IMR-90 (cell line): ENCODE results near the gene MYH10. TPM values are rescaled to one million over a fixed set of nuclear protein-coding genes. Genes with fewer than 3 reads are reported as not detected.

Experiments
- ATAC-seq: fragments of 200-7000 bp; cut with Tn5 transposase; 2 replicates; pipeline ENCODE4 v1.9.1; 2020; ENCODE audit warnings: low read depth, mild to moderate bottlenecking, moderate library complexity
- BruUV-seq: library from RNA; stranded (reverse); fragments of 400-500 nt; replicated peaks from 2 replicates; lab custom pipeline; 2021; lab: Mats Ljungman, UMichigan
- CTCF ChIA-PET: fragments of 300-600 bp; formaldehyde crosslinking; extraction: SDS; loops from one replicate; lab custom pipeline; 2021; ENCODE audit warnings: antibody characterized with exemption; lab: Yijun Ruan, JAX
- POLR2A ChIA-PET: fragments of 300-600 bp; sonication (Branson Sonifier 250); formaldehyde crosslinking; loops from one replicate; lab custom pipeline; 2022; ENCODE audit warnings: antibody characterized with exemption; ENCODE audit not compliant: unreplicated experiment; lab: Charles Lee
- DNase-seq: peaks from one replicate; pipeline ENCODE4 v3.0.0; 2013
- H2AFZ ChIP-seq: replicated peaks from 2 replicates; pipeline ENCODE3; 2013; ENCODE audit warnings: low read length, mild to moderate bottlenecking; ENCODE audit not compliant: poor library complexity
- H2AK5ac ChIP-seq: 2 replicates; pipeline ENCODE4 v1.6.1; 2013; ENCODE audit warnings: low read depth, low read length, inconsistent platforms
- H2AK9ac ChIP-seq: replicated peaks from 2 replicates; pipeline ENCODE3; 2013; ENCODE audit warnings: mild to moderate bottlenecking, low read depth, low read length, moderate library complexity; ENCODE audit not compliant: poor library complexity
- H2BK120ac ChIP-seq: 2 replicates; pipeline ENCODE4 v1.6.1; 2013; ENCODE audit warnings: low read depth, low read length, inconsistent platforms
- H2BK15ac ChIP-seq: 3 replicates; pipeline ENCODE4 v1.6.1; 2013; ENCODE audit warnings: low read depth, low read length, inconsistent platforms
- H2BK20ac ChIP-seq: 2 replicates; pipeline ENCODE4 v1.6.1; 2013; ENCODE audit warnings: low read depth, mild to moderate bottlenecking, inconsistent platforms, low read length, moderate library complexity
- H2BK5ac ChIP-seq: 2 replicates; pipeline ENCODE4 v1.6.1; 2013; ENCODE audit warnings: mild to moderate bottlenecking, low read depth, low read length, inconsistent platforms; ENCODE audit not compliant: poor library complexity, severe bottlenecking
- H3K14ac ChIP-seq: replicated peaks from 2 replicates; pipeline ENCODE4 v1.6.1; 2013; ENCODE audit warnings: low read depth, low read length, inconsistent platforms
- H3K18ac ChIP-seq: 2 replicates; pipeline ENCODE4 v1.6.1; 2013; ENCODE audit warnings: low read depth, low read length, control low read depth
- H3K23ac ChIP-seq: 2 replicates; pipeline ENCODE4 v1.6.1; 2013; ENCODE audit warnings: low read depth, low read length, inconsistent platforms
- H3K27ac ChIP-seq: 2 replicates; pipeline ENCODE4 v1.5.1; 2013; ENCODE audit warnings: mild to moderate bottlenecking, control low read depth, low read length; ENCODE audit not compliant: insufficient read depth
- H3K27me3 ChIP-seq: 2 replicates; pipeline ENCODE4 v1.6.1; 2013; ENCODE audit warnings: low read length; ENCODE audit not compliant: control insufficient read depth, insufficient read depth
- H3K36me3 ChIP-seq: 2 replicates; pipeline ENCODE4 v1.6.1; 2013; ENCODE audit warnings: low read length, mixed read lengths; ENCODE audit not compliant: control insufficient read depth, insufficient read depth
- H3K4ac ChIP-seq: 2 replicates; pipeline ENCODE4 v1.6.1; 2013; ENCODE audit warnings: low read depth, low read length, inconsistent platforms
- H3K4me1 ChIP-seq: 2 replicates; pipeline ENCODE4 v1.6.1; 2013; ENCODE audit warnings: low read length, mixed read lengths; ENCODE audit not compliant: control insufficient read depth, insufficient read depth
- H3K4me2 ChIP-seq: 2 replicates; pipeline ENCODE4 v1.6.1; 2013; ENCODE audit warnings: low read depth, mild to moderate bottlenecking, control low read depth, low read length, moderate library complexity
- H3K4me3 ChIP-seq: 2 replicates; pipeline ENCODE4 v1.5.1; 2013; ENCODE audit warnings: low read depth, mild to moderate bottlenecking, control low read depth, low read length, moderate library complexity; ENCODE audit not compliant: insufficient read depth
- H3K56ac ChIP-seq: 2 replicates; pipeline ENCODE4 v1.6.1; 2013; ENCODE audit warnings: low read length, inconsistent platforms; ENCODE audit not compliant: insufficient read depth; ENCODE audit errors: extremely low read depth
- H3K79me1 ChIP-seq, 2 experiments: 2 replicates each; pipeline ENCODE4 v1.6.1; 2013; ENCODE audit warnings: low read length in 2 of 2, inconsistent platforms in 1 of 2, low read depth in 1 of 2
- H3K9ac ChIP-seq: 2 replicates; pipeline ENCODE4 v1.6.1; 2013; ENCODE audit warnings: low read depth, low read length, control low read depth
- H3K9me1 ChIP-seq: 2 replicates; pipeline ENCODE4 v1.6.1; 2013; ENCODE audit warnings: low read length, inconsistent platforms; ENCODE audit not compliant: insufficient read depth
- H3K9me3 ChIP-seq: 2 replicates; pipeline ENCODE4 v1.6.1; 2013; ENCODE audit warnings: low read length; ENCODE audit not compliant: control insufficient read depth, insufficient read depth
- H4K20me1 ChIP-seq: 2 replicates; pipeline ENCODE4 v1.6.1; 2013; ENCODE audit warnings: low read length, inconsistent platforms; ENCODE audit not compliant: insufficient read depth
- H4K5ac ChIP-seq: 2 replicates; pipeline ENCODE4 v1.6.1; 2013; ENCODE audit warnings: mild to moderate bottlenecking, low read depth, low read length, control low read depth
- H4K8ac ChIP-seq, 2 experiments: 2 replicates each; pipeline ENCODE4 v1.6.1; 2013; ENCODE audit warnings: low read depth in 2 of 2, low read length in 2 of 2, control low read depth in 1 of 2, inconsistent platforms in 1 of 2
- H4K91ac ChIP-seq: 2 replicates; pipeline ENCODE4 v1.6.1; 2013; ENCODE audit warnings: low read depth, low read length, inconsistent platforms; ENCODE audit not compliant: insufficient read depth
- CEBPB ChIP-seq: IDR thresholded peaks from 2 replicates; pipeline ENCODE4 v1.6.1; 2012; ENCODE audit warnings: low read depth, low read length, improper control_type of control experiment
- CHD1 ChIP-seq: IDR thresholded peaks from 2 replicates; pipeline ENCODE4 v1.6.1; 2012; ENCODE audit warnings: low read depth, low read length, improper control_type of control experiment
- MAZ ChIP-seq: IDR thresholded peaks from 2 replicates; pipeline ENCODE4 v1.6.1; 2012; ENCODE audit warnings: low read depth, mild to moderate bottlenecking, low read length, improper control_type of control experiment, moderate library complexity, borderline replicate concordance
- MXI1 ChIP-seq: IDR thresholded peaks from 2 replicates; pipeline ENCODE4 v1.6.1; 2012; ENCODE audit warnings: low read depth, mild to moderate bottlenecking, low read length, moderate library complexity, borderline replicate concordance
- POLR2A ChIP-seq: IDR thresholded peaks from 2 replicates; pipeline ENCODE4 v1.6.1; 2012; ENCODE audit warnings: mild to moderate bottlenecking, low read depth, low read length
- RAD21 ChIP-seq: IDR thresholded peaks from 2 replicates; pipeline ENCODE4 v1.6.1; 2012; ENCODE audit warnings: low read length, improper control_type of control experiment
- RFX5 ChIP-seq: IDR thresholded peaks from 2 replicates; pipeline ENCODE4 v1.8.0; 2012; ENCODE audit warnings: low read depth, mild to moderate bottlenecking, low read length, moderate library complexity
- SMC3 ChIP-seq: fragments of 150-350 bp; IDR thresholded peaks from 2 replicates; pipeline ENCODE4 v1.6.1; 2016; ENCODE audit warnings: low read depth, mild to moderate bottlenecking, antibody characterized with exemption, low read length, moderate library complexity
- WGBS, 2 experiments: methylation state at CpG; one replicate each; pipeline versions ENCODE4 v1.1.5 to v1.1.7; 2013; ENCODE audit warnings: missing lambda C conversion rate in 2 of 2; ENCODE audit not compliant: insufficient read length in 1 of 2; ENCODE audit errors: extremely low coverage in 2 of 2; 5-methylcytosine and 5-hydroxymethylcytosine counted together
- dilution Hi-C: fragments of 300-500 bp; cut with HindIII; formaldehyde crosslinking; loops from one replicate; pipeline ENCODE4 v1.14.3; 2018; ENCODE audit warnings: low sequenced_read_pairs; ENCODE audit not compliant: unreplicated experiment
- in situ Hi-C: fragments of 300-500 bp; cut with MboI; formaldehyde crosslinking; loops from 3 replicates; pipeline ENCODE4 v1.14.3; 2019; ENCODE audit warnings: low sequenced_read_pairs, inconsistent platforms, mixed read lengths
- intact Hi-C: fragments of 100-400 bp; cut with micrococcal nuclease; formaldehyde crosslinking; loops from 2 replicates; pipeline ENCODE4 v1.10.0; 2022
- polyA plus RNA-seq, 3 experiments: library from polyadenylated mRNA; depleted of rRNA; stranded (reverse); fragments of >200 nt; gene quantifications; 2 replicates each; pipeline ENCODE4 v1.2.3, GENCODE V29; 2012; ENCODE audit warnings: low replicate concordance in 1 of 3
- total RNA-seq: library from RNA; depleted of rRNA; stranded (reverse); fragments of >200 nt; gene quantifications from 2 replicates; pipeline ENCODE4 v1.2.3, GENCODE V29; 2012
- TF ChIP-seq, protein P1 (sequence below): conservative IDR thresholded peaks from 2 replicates; pipeline ENCODE4 v1.5.1; 2012; ENCODE audit warnings: mild to moderate bottlenecking, low read depth, low read length, improper control_type of control experiment

The MYH10 gene
- total and polyA plus RNA-seq, 2 of the 4 experiments (the other 2 are of a cell fraction) = 71.2 to 95.2 TPM

DNA sequence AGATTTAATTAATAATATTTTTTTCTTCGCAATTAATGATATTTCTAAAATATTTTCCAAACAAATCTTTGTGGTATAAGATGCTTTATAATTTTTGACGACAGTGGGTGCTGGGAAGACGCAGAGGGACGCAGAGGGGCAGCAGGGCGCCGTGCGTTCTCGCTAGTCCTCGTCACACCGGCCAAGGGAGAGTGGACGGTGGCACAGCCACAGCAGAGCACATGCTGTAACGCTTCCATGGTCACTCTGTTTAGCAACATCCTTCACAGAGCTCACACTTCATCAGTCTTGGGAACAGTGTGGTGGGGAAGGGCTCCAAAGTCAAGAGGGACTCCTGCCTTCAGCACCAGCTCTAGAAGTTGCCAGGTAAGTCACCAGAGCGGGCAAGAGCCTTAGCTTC, 134.4 kb downstream of the MYH10 start:
- H4K8ac ChIP-seq = no peak overlapping the region
- H3K9me3 ChIP-seq = no peaks in the 10 kb centered on the region
- H3K27me3 ChIP-seq = no peaks in the 10 kb centered on the region
- CTCF ChIA-PET = no interaction called here
- BruUV-seq = no TSS peak
- H3K9me1 ChIP-seq = no peaks in the 10 kb centered on the region
- no peak overlapping the region for H3K18ac ChIP-seq
- ATAC-seq (no peak), DNase-seq (no peak)
- no peak overlapping the region for H2AK9ac ChIP-seq
- H3K36me3 ChIP-seq = peaks cover 63% of the 10 kb centered on the region
- H3K79me1 ChIP-seq = no peaks in the 10 kb centered on the region; a peak in 2 of 4 replicates
- no peak overlapping the region for H3K4ac ChIP-seq
- H3K14ac ChIP-seq = no peak overlapping the region
- no peak overlapping the region for H3K23ac ChIP-seq
- no peak overlapping the region for H2BK5ac ChIP-seq
- no peak overlapping the region for H2AFZ ChIP-seq
- intact Hi-C loops (no loop called here), dilution Hi-C loops (no loop called here), in situ Hi-C loops (no loop called here)
- WGBS, 2 experiments = no CpG with 5 or more reads among the region's 13 CpGs
- H4K91ac ChIP-seq = no peak overlapping the region
- no peaks in the 10 kb centered on the region for H4K20me1 ChIP-seq
- no peak overlapping the region for H2BK15ac ChIP-seq
- no peak overlapping the region for H2BK120ac ChIP-seq
- no peak overlapping the region for H2AK5ac ChIP-seq
- no peak overlapping the region for H3K9ac ChIP-seq
- H2BK20ac ChIP-seq = no peak overlapping the region
- no peak overlapping the region for H3K4me3 ChIP-seq
- no peak for TF ChIP-seq RFX5
- no peak for TF ChIP-seq POLR2A
- TF ChIP-seq MXI1 = no peak
- TF ChIP-seq CHD1 = no peak
- TF ChIP-seq, protein P1, sequence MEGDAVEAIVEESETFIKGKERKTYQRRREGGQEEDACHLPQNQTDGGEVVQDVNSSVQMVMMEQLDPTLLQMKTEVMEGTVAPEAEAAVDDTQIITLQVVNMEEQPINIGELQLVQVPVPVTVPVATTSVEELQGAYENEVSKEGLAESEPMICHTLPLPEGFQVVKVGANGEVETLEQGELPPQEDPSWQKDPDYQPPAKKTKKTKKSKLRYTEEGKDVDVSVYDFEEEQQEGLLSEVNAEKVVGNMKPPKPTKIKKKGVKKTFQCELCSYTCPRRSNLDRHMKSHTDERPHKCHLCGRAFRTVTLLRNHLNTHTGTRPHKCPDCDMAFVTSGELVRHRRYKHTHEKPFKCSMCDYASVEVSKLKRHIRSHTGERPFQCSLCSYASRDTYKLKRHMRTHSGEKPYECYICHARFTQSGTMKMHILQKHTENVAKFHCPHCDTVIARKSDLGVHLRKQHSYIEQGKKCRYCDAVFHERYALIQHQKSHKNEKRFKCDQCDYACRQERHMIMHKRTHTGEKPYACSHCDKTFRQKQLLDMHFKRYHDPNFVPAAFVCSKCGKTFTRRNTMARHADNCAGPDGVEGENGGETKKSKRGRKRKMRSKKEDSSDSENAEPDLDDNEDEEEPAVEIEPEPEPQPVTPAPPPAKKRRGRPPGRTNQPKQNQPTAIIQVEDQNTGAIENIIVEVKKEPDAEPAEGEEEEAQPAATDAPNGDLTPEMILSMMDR = no peak
- TF ChIP-seq CEBPB = no peak
- TF ChIP-seq RAD21 = no peak
- TF ChIP-seq SMC3 = no peak
- TF ChIP-seq MAZ = no peak
- H3K4me2 ChIP-seq = no peak overlapping the region
- no peaks in the 10 kb centered on the region for H3K4me1 ChIP-seq
- no peak overlapping the region for H3K56ac ChIP-seq
- H4K5ac ChIP-seq = no peak overlapping the region
- POLR2A ChIA-PET = no interaction called here
- H3K27ac ChIP-seq = no peak overlapping the region
